Breast epithelium (tissue), 3 donors: Measurements from ENCODE around the gene GRIN1.

Experiments used
- POLR2A ChIP-seq: fragments of 450-650 bp; IDR thresholded peaks from one replicate; pipeline ENCODE4 v1.6.1; 2016; ENCODE audit warnings: antibody characterized with exemption, mild to moderate bottlenecking, moderate library complexity
- POLR2AphosphoS5 ChIP-seq, 3 donors: sonication (generic); formaldehyde crosslinking; IDR thresholded peaks; one replicate each; pipeline ENCODE4 v1.6.1; 2017; ENCODE audit warnings: antibody characterized with exemption in 3 of 3

DNA sequence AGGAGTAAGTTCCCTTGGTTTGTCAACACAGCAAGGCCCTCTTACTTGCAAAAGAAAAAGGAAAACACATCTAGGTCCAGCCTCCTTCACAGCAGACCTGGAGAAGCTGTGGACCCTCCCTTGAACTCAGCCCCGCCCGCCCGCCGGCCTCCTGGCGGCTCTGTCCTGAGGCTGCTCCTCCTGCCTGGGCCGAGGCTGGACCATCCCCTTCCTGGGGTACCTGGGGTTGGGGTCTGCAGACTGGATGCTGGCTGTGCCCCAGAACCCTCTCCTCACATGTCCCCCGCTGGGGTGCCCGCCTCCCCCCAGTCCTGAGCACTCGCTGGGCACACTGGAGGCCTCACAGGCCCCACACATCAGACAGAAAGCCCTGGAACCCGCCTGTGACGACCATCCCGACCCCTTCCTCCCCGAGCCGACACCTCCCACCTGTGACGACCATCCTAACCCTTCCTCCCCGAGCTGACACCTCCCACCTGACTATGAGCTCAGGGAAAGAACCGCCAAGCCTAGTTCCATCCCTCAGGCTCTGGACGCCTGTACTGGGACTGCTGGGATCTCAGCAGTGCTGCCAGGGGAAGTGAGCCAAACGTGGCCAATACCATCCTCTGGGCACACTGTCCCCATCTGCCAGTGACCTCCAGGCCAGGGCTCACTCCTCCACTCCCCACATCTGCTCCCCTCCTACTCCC lies 40.1 kb downstream of the GRIN1 start:
- TF ChIP-seq POLR2A: no peak
- TF ChIP-seq POLR2AphosphoS5 (IDR thresholded peaks at IDR 0.05): no peak
